OCI-LY7 (cell line): Measurements from ENCODE around the gene WDR47.

Experiments
- CTCF ChIP-seq: fragments of 200-600 bp; sonication (generic); conservative IDR thresholded peaks from 2 replicates; pipeline ENCODE4 v1.5.1; 2014; ENCODE audit warnings: mild to moderate bottlenecking, antibody characterized with exemption, low read length, moderate library complexity, mixed read lengths
- EZH2phosphoT487 ChIP-seq: fragments of 200-600 bp; sonication (generic); IDR thresholded peaks from 2 replicates; pipeline ENCODE4 v1.6.1; 2018; ENCODE audit warnings: low read depth, borderline replicate concordance, mild to moderate bottlenecking, mixed run types, antibody characterized with exemption, low read length, moderate library complexity, mixed read lengths

GRCh38 chr1:109084563-109085517 lies 42.9 kb upstream of the WDR47 start:
- TF ChIP-seq CTCF, result no peak
- TF ChIP-seq EZH2phosphoT487, result no peak
